Glutamatergic neuron (in vitro differentiated cells): ENCODE measurements around the gene PPIP5K2. TPM values are rescaled to one million over a fixed set of nuclear protein-coding genes. Genes with fewer than 3 reads are reported as not detected.

Source experiments
- DNase-seq: peaks from one replicate; pipeline ENCODE4 v3.0.0; 2022
- H3K27ac Mint-ChIP-seq: one replicate; pipeline ENCODE4 v1.8.0; 2020; ENCODE audit warnings: mild to moderate bottlenecking, mixed read lengths, inconsistent platforms; ENCODE audit not compliant: unreplicated experiment
- H3K27me3 Mint-ChIP-seq: one replicate; pipeline ENCODE4 v1.8.0; 2020; ENCODE audit warnings: mild to moderate bottlenecking, moderate library complexity, mixed read lengths, inconsistent platforms; ENCODE audit not compliant: unreplicated experiment
- H3K36me3 Mint-ChIP-seq: one replicate; pipeline ENCODE4 v1.8.0; 2020; ENCODE audit warnings: mild to moderate bottlenecking, mixed read lengths, inconsistent platforms; ENCODE audit not compliant: unreplicated experiment
- H3K4me1 Mint-ChIP-seq: one replicate; pipeline ENCODE4 v1.8.0; 2020; ENCODE audit warnings: mild to moderate bottlenecking, low read depth, mixed read lengths, inconsistent platforms; ENCODE audit not compliant: unreplicated experiment
- H3K4me3 Mint-ChIP-seq: one replicate; pipeline ENCODE4 v1.8.0; 2020; ENCODE audit warnings: mild to moderate bottlenecking, mixed read lengths, inconsistent platforms; ENCODE audit not compliant: unreplicated experiment
- H3K9me3 Mint-ChIP-seq: one replicate; pipeline ENCODE4 v1.8.0; 2020; ENCODE audit warnings: mild to moderate bottlenecking, moderate library complexity, mixed read lengths, inconsistent platforms; ENCODE audit not compliant: unreplicated experiment
- total RNA-seq: library from RNA; stranded (reverse); fragmentation: NEBNext Ultra II Directional; extraction: Animal tissue kit (Norgen Biotek cat#: 25700); gene quantifications from one replicate; pipeline ENCODE4 v1.2.1, GENCODE V29; 2021; ENCODE audit not compliant: unreplicated experiment
- TF ChIP-seq, protein P1 (sequence below): fragments of 200-600 bp; sonication (generic); IDR thresholded peaks from one replicate; pipeline ENCODE4 v1.5.0; 2021; ENCODE audit not compliant: partially characterized antibody, unreplicated experiment

Gene PPIP5K2
- total RNA-seq, 1 donor from 2014 or later, result 134 TPM

DNA sequence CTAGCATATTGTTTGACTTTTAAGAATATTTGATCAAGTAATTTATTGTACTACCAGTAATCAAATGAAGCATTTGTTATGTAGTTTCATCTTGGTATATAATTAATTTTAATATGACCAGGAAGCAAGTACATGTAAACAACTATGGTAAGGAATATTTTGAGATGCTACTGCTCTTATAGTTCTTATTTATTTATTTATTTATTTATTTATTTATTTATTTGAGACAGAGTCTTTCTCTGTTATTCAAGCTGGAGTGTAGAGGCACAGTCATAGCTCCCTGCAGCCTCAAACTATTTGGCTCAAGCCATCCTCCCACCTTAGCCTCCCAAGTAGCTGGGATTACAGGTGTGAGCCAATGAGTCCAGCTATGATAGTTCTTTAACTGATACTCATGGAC lies 8.1 kb downstream of the PPIP5K2 start:
- no peak overlapping the region for H3K4me3 Mint-ChIP-seq
- H3K27ac Mint-ChIP-seq, result no peak overlapping the region

DNA sequence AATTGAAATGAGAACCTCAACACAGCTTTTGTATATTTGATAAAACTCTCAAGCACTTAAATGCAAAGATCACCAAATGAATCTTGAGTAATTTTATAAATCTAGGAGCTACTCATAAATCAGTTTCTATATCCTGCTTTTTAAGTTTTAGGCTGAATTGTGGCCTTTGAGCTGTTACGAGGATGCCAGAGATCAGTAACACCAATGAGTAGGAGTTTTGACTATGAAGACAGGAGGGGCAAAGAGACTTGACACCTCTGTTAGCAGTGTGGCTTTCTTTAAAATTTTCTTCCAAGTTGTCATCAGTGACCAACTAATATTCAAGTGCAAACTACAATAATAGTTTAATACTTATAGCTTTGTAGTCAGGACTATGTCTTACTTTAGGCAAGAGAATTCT lies 12.6 kb downstream of the PPIP5K2 start:
- no peaks in the 10 kb centered on the region for H3K9me3 Mint-ChIP-seq
- H3K27ac Mint-ChIP-seq, result no peak overlapping the region
- no peak for DNase-seq
- no peaks in the 10 kb centered on the region for H3K27me3 Mint-ChIP-seq
- TF ChIP-seq, protein P1, sequence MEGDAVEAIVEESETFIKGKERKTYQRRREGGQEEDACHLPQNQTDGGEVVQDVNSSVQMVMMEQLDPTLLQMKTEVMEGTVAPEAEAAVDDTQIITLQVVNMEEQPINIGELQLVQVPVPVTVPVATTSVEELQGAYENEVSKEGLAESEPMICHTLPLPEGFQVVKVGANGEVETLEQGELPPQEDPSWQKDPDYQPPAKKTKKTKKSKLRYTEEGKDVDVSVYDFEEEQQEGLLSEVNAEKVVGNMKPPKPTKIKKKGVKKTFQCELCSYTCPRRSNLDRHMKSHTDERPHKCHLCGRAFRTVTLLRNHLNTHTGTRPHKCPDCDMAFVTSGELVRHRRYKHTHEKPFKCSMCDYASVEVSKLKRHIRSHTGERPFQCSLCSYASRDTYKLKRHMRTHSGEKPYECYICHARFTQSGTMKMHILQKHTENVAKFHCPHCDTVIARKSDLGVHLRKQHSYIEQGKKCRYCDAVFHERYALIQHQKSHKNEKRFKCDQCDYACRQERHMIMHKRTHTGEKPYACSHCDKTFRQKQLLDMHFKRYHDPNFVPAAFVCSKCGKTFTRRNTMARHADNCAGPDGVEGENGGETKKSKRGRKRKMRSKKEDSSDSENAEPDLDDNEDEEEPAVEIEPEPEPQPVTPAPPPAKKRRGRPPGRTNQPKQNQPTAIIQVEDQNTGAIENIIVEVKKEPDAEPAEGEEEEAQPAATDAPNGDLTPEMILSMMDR, result no peak
- no peak overlapping the region for H3K4me3 Mint-ChIP-seq
- H3K36me3 Mint-ChIP-seq, result no peaks in the 10 kb centered on the region
- H3K4me1 Mint-ChIP-seq, result no peaks in the 10 kb centered on the region

More for the DNA sequence above, 8.1 kb downstream of the PPIP5K2 start:
- TF ChIP-seq, protein P1, result no peak
- Mint-ChIP-seq H3K27me3 (no peaks in the 10 kb centered on the region), H3K9me3 (no peaks in the 10 kb centered on the region), H3K4me1 (no peaks in the 10 kb centered on the region), H3K36me3 (no peaks in the 10 kb centered on the region)
- no peak for DNase-seq

DNA sequence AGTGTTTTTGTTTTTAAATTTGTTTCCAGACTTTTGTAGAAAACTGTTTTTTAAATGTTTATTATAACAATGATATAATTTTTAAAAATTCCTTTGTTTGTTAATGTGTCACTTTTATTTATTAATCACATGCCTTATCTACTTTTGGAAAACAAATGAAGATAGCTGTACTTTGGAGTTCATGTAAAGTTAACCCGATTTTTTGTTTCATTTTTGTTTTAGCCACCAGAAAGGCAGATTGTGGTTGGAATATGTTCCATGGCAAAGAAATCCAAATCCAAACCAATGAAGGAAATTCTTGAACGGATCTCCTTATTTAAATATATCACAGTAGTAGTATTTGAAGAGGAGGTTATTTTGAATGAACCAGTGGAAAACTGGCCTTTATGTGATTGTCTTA lies 13.1 kb downstream of the PPIP5K2 start:
- H3K4me1 Mint-ChIP-seq, result no peaks in the 10 kb centered on the region
- H3K27me3 Mint-ChIP-seq, result no peaks in the 10 kb centered on the region
- no peak for DNase-seq
- H3K27ac Mint-ChIP-seq, result no peak overlapping the region
- H3K36me3 Mint-ChIP-seq, result no peaks in the 10 kb centered on the region
- no peaks in the 10 kb centered on the region for H3K9me3 Mint-ChIP-seq
- H3K4me3 Mint-ChIP-seq, result no peak overlapping the region
- TF ChIP-seq, protein P1, result no peak

DNA sequence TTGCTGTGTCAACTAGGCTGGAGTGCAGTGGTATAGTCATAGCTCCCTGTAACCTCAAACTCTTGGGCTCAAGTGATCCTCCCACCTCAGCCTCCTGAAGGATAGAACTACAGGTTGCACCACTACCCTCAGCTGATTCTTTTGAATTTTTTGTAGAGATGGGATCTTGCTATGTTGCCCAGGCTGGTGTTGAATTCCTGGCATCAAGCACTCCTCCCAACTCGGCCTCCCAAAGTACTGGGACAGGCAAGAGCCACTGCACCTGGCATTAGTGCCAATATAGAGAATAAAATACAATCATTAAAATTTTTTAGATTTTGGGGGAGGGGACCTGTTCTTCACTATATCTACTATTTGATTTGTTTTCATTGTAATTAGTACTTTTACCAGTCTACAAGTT lies 15.4 kb downstream of the PPIP5K2 start:
- DNase-seq, result no peak
- Mint-ChIP-seq H3K9me3 (no peaks in the 10 kb centered on the region), H3K4me1 (no peaks in the 10 kb centered on the region), H3K27ac (no peak overlapping the region), H3K36me3 (no peaks in the 10 kb centered on the region), H3K27me3 (no peaks in the 10 kb centered on the region), H3K4me3 (no peak overlapping the region)
- TF ChIP-seq, protein P1, result no peak

DNA sequence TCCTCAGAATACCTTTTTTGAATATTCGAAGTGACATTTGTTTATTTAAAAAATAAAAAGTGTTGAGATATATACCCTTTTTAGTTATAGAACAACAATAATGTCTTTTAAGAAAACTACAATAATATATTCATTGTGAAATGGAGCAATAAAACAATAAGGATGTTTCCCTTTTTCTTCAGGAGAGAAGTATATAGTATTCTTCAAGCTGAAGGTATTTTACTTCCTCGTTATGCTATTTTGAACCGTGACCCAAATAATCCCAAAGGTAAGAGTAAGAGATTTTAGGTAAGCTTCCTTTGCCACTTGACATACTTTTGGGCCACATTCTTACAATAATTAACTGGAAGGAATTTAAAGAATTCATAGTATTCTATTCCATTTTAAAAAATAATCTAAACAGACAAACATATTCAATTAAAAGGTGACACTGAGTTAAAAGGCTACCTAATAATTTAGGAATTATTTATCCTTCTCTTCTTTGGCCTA lies 18.1 kb downstream of the PPIP5K2 start:
- H3K27me3 Mint-ChIP-seq, result no peaks in the 10 kb centered on the region
- H3K36me3 Mint-ChIP-seq, result peaks cover 6% of the 10 kb centered on the region
- DNase-seq, result no peak
- H3K27ac Mint-ChIP-seq, result no peak overlapping the region
- TF ChIP-seq, protein P1, result no peak
- no peaks in the 10 kb centered on the region for H3K4me1 Mint-ChIP-seq
- no peak overlapping the region for H3K4me3 Mint-ChIP-seq
- no peaks in the 10 kb centered on the region for H3K9me3 Mint-ChIP-seq
